GM12878 (cell line): ENCODE results near the gene PPL. TPM values are rescaled to one million over a fixed set of nuclear protein-coding genes. Genes with fewer than 3 reads are reported as not detected.

ENCODE experiments used
- ATAC-seq: fragments of 200-7000 bp; cut with Tn5 transposase; 3 replicates; pipeline ENCODE4 v1.9.1; 2020; ENCODE audit warnings: mild to moderate bottlenecking, moderate library complexity
- BruUV-seq: library from RNA; stranded (reverse); fragments of 400-500 nt; replicated peaks from 2 replicates; lab custom pipeline; 2021; lab: Mats Ljungman, UMichigan
- CTCF ChIA-PET: fragments of 300-600 bp; sonication (Branson Sonifier 250); formaldehyde crosslinking; extraction: SDS; loops from one replicate; lab custom pipeline; 2021; ENCODE audit warnings: inconsistent platforms; lab: Yijun Ruan, JAX
- POLR2A ChIA-PET: fragments of 350-600 bp; formaldehyde crosslinking; extraction: SDS; loops from one replicate; lab custom pipeline; 2021; ENCODE audit warnings: inconsistent platforms; lab: Charles Lee
- RAD21 ChIA-PET: fragments of 300-600 bp; sonication (Branson Sonifier 250); formaldehyde crosslinking; loops from one replicate; lab custom pipeline; 2023; ENCODE audit warnings: antibody characterized with exemption; ENCODE audit not compliant: unreplicated experiment; lab: Charles Lee
- SMC1A ChIA-PET: fragments of 300-600 bp; sonication (Branson Sonifier 250); formaldehyde crosslinking; loops from one replicate; lab custom pipeline; 2023; ENCODE audit not compliant: unreplicated experiment, uncharacterized antibody; lab: Charles Lee
- DNase-seq: peaks from one replicate; pipeline ENCODE4 v3.0.0-alpha.2; 2011; ENCODE audit warnings: low read depth, low spot score
- FAIRE-seq: peaks from 3 replicates; lab custom pipeline; 2011; peaks lifted over from hg19 to GRCh38; lab: Jason Lieb, UNC
- H2AFZ ChIP-seq: 2 replicates; pipeline ENCODE4 v1.6.0; 2011; ENCODE audit warnings: low read depth, low read length, control low read depth; ENCODE audit not compliant: control insufficient read depth
- H3K27ac ChIP-seq: 2 replicates; pipeline ENCODE4 v1.5.1; 2011; ENCODE audit warnings: control low read depth; ENCODE audit not compliant: control insufficient read depth, insufficient read depth
- H3K27me3 ChIP-seq, 2 experiments: replicated peaks in 1 of 2; 2 replicates each; pipeline versions ENCODE4 v1.6.0 to v1.6.1; 2011; ENCODE audit warnings: low read length in 1 of 2; ENCODE audit not compliant: control insufficient read depth in 2 of 2, insufficient read depth in 2 of 2
- H3K36me3 ChIP-seq, 2 experiments: 2 replicates each; pipeline ENCODE4 v1.5.1; 2011; ENCODE audit warnings: low read length in 1 of 2; ENCODE audit not compliant: control insufficient read depth in 2 of 2, insufficient read depth in 2 of 2
- H3K4me1 ChIP-seq: 2 replicates; pipeline ENCODE4 v1.6.1; 2011; ENCODE audit warnings: mild to moderate bottlenecking, low read length, moderate library complexity, mixed read lengths; ENCODE audit not compliant: control insufficient read depth, insufficient read depth
- H3K4me2 ChIP-seq: 2 replicates; pipeline ENCODE4 v1.6.0; 2011; ENCODE audit warnings: control low read depth; ENCODE audit not compliant: control insufficient read depth, insufficient read depth
- H3K4me3 ChIP-seq: fragments of 200-600 bp; sonication (generic); 2 replicates; pipeline ENCODE4 v1.5.1; 2016
- H3K79me2 ChIP-seq: 2 replicates; pipeline ENCODE4 v1.6.0; 2011; ENCODE audit warnings: low read length; ENCODE audit not compliant: control insufficient read depth, insufficient read depth
- H3K9ac ChIP-seq: 2 replicates; pipeline ENCODE4 v1.8.0; 2011; ENCODE audit warnings: low read length, control low read depth, mixed read lengths; ENCODE audit not compliant: control insufficient read depth, insufficient read depth
- H3K9me3 ChIP-seq: replicated peaks from 3 replicates; pipeline ENCODE4 v1.5.1; 2011; ENCODE audit warnings: mild to moderate bottlenecking, low read length; ENCODE audit not compliant: control insufficient read depth, insufficient read depth
- H4K20me1 ChIP-seq: 2 replicates; pipeline ENCODE4 v1.6.0; 2011; ENCODE audit not compliant: control insufficient read depth, insufficient read depth
- ASH2L ChIP-seq: fragments of 300-600, 200-600 bp; sonication (generic); IDR thresholded peaks from 2 replicates; pipeline ENCODE4 v1.6.1; 2017; ENCODE audit warnings: low read depth, mild to moderate bottlenecking, borderline replicate concordance
- ATF3 ChIP-seq: IDR thresholded peaks from 2 replicates; pipeline ENCODE4 v1.6.1; 2011; ENCODE audit warnings: low read depth, mild to moderate bottlenecking, low read length, moderate library complexity, borderline replicate concordance; ENCODE audit errors: extremely low read depth
- ATF7 ChIP-seq: fragments of 450-650 bp; IDR thresholded peaks from 2 replicates; pipeline ENCODE4 v1.6.1; 2016; ENCODE audit warnings: low read depth, mild to moderate bottlenecking
- CREB1 ChIP-seq: IDR thresholded peaks from 2 replicates; pipeline ENCODE4 v1.6.1; 2012; ENCODE audit warnings: low read depth, mild to moderate bottlenecking, inconsistent platforms
- E2F4 ChIP-seq: IDR thresholded peaks from 2 replicates; pipeline ENCODE4 v1.6.1; 2012; ENCODE audit warnings: low read depth, low read length, improper control_type of control experiment
- HDGF ChIP-seq: fragments of 450-650 bp; IDR thresholded peaks from 2 replicates; pipeline ENCODE4 v1.6.1; 2016; ENCODE audit warnings: antibody characterized with exemption
- IRF3 ChIP-seq: fragments of 450-650 bp; IDR thresholded peaks from 2 replicates; pipeline ENCODE4 v1.6.1; 2014; ENCODE audit warnings: mild to moderate bottlenecking
- MLLT1 ChIP-seq: fragments of 450-650 bp; IDR thresholded peaks from 2 replicates; pipeline ENCODE4 v1.6.1; 2016; ENCODE audit warnings: mild to moderate bottlenecking
- NFXL1 ChIP-seq: fragments of 450-650 bp; IDR thresholded peaks from 2 replicates; pipeline ENCODE4 v1.6.1; 2017; ENCODE audit warnings: antibody characterized with exemption, mild to moderate bottlenecking, borderline replicate concordance
- RB1 ChIP-seq: fragments of 450-650 bp; formaldehyde crosslinking; IDR thresholded peaks from 2 replicates; pipeline ENCODE4 v1.6.1; 2017; ENCODE audit warnings: mild to moderate bottlenecking, borderline replicate concordance
- RELB ChIP-seq: fragments of 450-650 bp; IDR thresholded peaks from 2 replicates; pipeline ENCODE4 v1.6.1; 2017; ENCODE audit warnings: low read depth, mild to moderate bottlenecking, moderate library complexity
- SMAD1 ChIP-seq: fragments of 450-650 bp; IDR thresholded peaks from 2 replicates; pipeline ENCODE4 v1.6.1; 2018; ENCODE audit warnings: mild to moderate bottlenecking, low read depth; ENCODE audit not compliant: partially characterized antibody
- SP1 ChIP-seq: IDR thresholded peaks from one replicate; pipeline ENCODE4 v1.6.1; 2011; ENCODE audit warnings: low read depth, low read length
- SRF ChIP-seq, 2 experiments: IDR thresholded peaks; 2 replicates each; pipeline ENCODE4 v1.6.1; 2011; ENCODE audit warnings: low read depth in 2 of 2, low read length in 2 of 2, mild to moderate bottlenecking in 1 of 2, moderate library complexity in 1 of 2
- SUZ12 ChIP-seq: fragments of 200-600 bp; sonication (generic); IDR thresholded peaks from one replicate; pipeline ENCODE4 v1.6.1; 2018; ENCODE audit warnings: antibody characterized with exemption, mild to moderate bottlenecking; ENCODE audit not compliant: unreplicated experiment
- WGBS: methylation state at CpG from one replicate; pipeline ENCODE4 v1.1.6; 2016; ENCODE audit warnings: low lambda C conversion rate; ENCODE audit not compliant: insufficient replicate concordance, insufficient coverage; ENCODE audit errors: missing lambda C conversion rate; 5-methylcytosine and 5-hydroxymethylcytosine counted together
- in situ Hi-C: fragments of 300-500 bp; cut with MboI; formaldehyde crosslinking; loops from 9 replicates; pipeline ENCODE4 v1.14.3; 2018; ENCODE audit warnings: mixed read lengths
- intact Hi-C: fragments of 100-400 bp; cut with micrococcal nuclease; formaldehyde crosslinking; loops from one replicate; pipeline ENCODE4 v1.14.2; 2022; ENCODE audit not compliant: unreplicated experiment
- polyA plus RNA-seq, 11 experiments: library from polyadenylated mRNA; depleted of rRNA in 4 of 11; unstranded in 6 of 11; stranded (reverse) in 5 of 11; fragments of >200 nt; fragmentation: Nextera tagmentation in 4 of 11; fragmentation: Illumina TruSeq in 1 of 11; extraction: Ambion mirVana in 4 of 11; extraction: Trizol in 1 of 11; gene quantifications; 1 replicate in 1 of 11; 2 replicates in 10 of 11; pipeline versions ENCODE4 v1.2.1 to v1.2.3, GENCODE V29; 2011 to 2016; ENCODE audit warnings: inconsistent platforms in 2 of 11, missing spikeins in 2 of 11, low read depth in 1 of 11
- total RNA-seq, 4 experiments: library from RNA; depleted of rRNA in 3 of 4; stranded (reverse); fragments of >200 nt in 3 of 4; fragmentation: Illumina TruSeq in 1 of 4; extraction: Trizol in 1 of 4; gene quantifications; 2 replicates each; pipeline versions ENCODE4 v1.2.1 to v1.2.3, GENCODE V29; 2013 to 2021

The PPL gene
- total and polyA plus RNA-seq, 10 of the 15 experiments (the other 5 are each of a cell fraction or from before 2014, with no cell fraction given) = 0.03 to 0.47 (median 0.05) TPM; not detected in 2

- TF ChIP-seq MLLT1 (no peak), SUZ12 (no peak), E2F4 (no peak)
- TF ChIP-seq, all 136 proteins: peak for 0
Observed at GRCh38 chr16:4976611-4977145, 39.7 kb upstream of the PPL start (continued).

- no peak overlapping the region for H2AFZ ChIP-seq
- no TSS peak for BruUV-seq
- in situ Hi-C loops (no loop called here), intact Hi-C loops (loop anchor here (10.0 kb wide), 1 partner anchor 89 kb away; the partner anchor contains the start of gene C16orf89)
- ChIA-PET RAD21 (interaction anchor here (0.6 kb wide), 1 partner anchor 32 kb away, joined by 4 read pairs; no protein-coding TSS in a partner anchor), CTCF (interaction anchor here (1.0 kb wide), 1 partner anchor 108 kb away, joined by 3 read pairs; no protein-coding TSS in a partner anchor), SMC1A (interaction anchor here (0.6 to 1.0 kb wide), 3 partner anchors 42 to 85 kb away, joined by 3 read pairs; partner anchors contain the start of gene NAGPA), POLR2A (interaction anchor here (0.5 kb wide), 1 partner anchor 204 kb away, joined by 3 read pairs; no protein-coding TSS in a partner anchor)
- no peak overlapping the region for H3K4me3 ChIP-seq
- ATAC-seq (peak; percentile 99), FAIRE-seq (peak; percentile 80), DNase-seq (peak; percentile 57)
- H3K27ac ChIP-seq = no peak overlapping the region
- H3K27me3 ChIP-seq = no peaks in the 10 kb centered on the region; a peak in 1 of 4 replicates
- no peak overlapping the region for H3K9ac ChIP-seq
- no peaks in the 10 kb centered on the region for H3K36me3 ChIP-seq
- peaks cover 5% of the 10 kb centered on the region; the same call in 1 of the 3 replicates for H3K9me3 ChIP-seq
- peaks cover 17% of the 10 kb centered on the region for H3K4me1 ChIP-seq
- 2% methylated on average over 2 of the region's 2 CpGs for WGBS
- peak overlapping the region; percentile 34; the same call in 1 of the 2 replicates for H3K4me2 ChIP-seq
- H4K20me1 ChIP-seq = no peaks in the 10 kb centered on the region
- no peaks in the 10 kb centered on the region for H3K79me2 ChIP-seq
- peak; percentile 39; the same call in 1 of the 2 replicates for TF ChIP-seq ATF7
- TF ChIP-seq RB1 = no peak
- no peak for TF ChIP-seq IRF3
- no peak for TF ChIP-seq ASH2L
- no peak for TF ChIP-seq SMAD1
- TF ChIP-seq NFXL1 = no peak
- TF ChIP-seq CREB1 = 0 out of 2 replicates have a peak, but pooled peaks have one; percentile 9
- TF ChIP-seq HDGF = no peak
- TF ChIP-seq SRF (IDR thresholded peaks at IDR 0.05; ENCODE audit: low read depth in 2 of 2, low read length in 2 of 2) = no peak
- TF ChIP-seq ATF3 = no peak
- no peak; the same call in 1 of the 2 replicates for TF ChIP-seq RELB
- TF ChIP-seq SP1 = no peak
Observed at GRCh38 chr16:4976079-4976478, 39.1 kb upstream of the PPL start.
